GM18909 (cell line): ENCODE results near the gene FBXW11.

ENCODE experiments used
- ATAC-seq: cut with Tn5 transposase; IDR thresholded peaks from one replicate; pipeline ENCODE4 v1.9.1; 2021; ENCODE audit warnings: mild to moderate bottlenecking; ENCODE audit not compliant: unreplicated experiment, poor library complexity

FBXW11 gene

DNA sequence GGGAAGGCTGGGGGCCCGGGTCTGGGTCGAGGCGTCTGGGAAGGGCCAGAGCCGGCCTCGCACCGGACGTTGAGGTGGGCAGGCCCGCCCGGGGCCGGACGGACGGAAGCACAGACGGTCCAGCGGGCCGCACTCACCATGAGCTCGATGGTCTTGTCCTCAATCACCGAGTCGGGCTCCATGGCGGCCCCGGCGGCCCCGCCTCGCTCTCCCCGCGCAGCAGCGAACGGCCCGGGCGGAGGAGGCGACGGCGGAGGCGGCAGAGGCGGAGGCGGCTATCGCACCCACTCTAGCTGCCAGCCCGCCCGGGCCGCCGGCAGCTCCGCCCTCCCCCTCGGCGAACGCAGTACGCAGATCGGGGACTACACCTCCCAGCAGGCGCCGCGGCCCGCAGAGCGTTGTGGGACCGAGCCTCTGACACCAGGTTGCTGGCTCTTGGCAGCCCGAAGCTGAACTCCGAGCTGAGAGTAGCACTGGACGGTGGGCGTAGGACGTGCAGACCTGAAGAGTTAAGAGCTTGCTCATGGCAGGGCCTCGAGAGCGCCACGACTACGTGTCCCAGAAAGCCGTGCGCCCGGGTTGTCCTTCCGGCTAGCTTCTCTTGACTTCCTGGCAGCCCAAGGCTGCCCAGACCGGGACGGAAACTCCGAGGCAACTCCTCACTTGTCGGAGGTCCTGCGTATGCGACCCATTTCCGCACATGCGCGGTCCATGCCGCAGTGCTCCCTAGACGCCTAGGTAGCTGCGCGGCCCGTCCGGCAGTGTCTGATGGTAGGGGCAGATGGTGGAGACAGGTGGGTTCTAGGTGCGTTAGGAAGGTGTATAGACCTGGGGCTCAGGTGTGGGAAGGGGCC is at the start of gene FBXW11:
Gene FBXW11 (minus strand): TSS at position 318 of the 854 bp plus-strand sequence. CDS start 136 bp downstream, at position 182.
- ATAC-seq, result peak; percentile 82

DNA sequence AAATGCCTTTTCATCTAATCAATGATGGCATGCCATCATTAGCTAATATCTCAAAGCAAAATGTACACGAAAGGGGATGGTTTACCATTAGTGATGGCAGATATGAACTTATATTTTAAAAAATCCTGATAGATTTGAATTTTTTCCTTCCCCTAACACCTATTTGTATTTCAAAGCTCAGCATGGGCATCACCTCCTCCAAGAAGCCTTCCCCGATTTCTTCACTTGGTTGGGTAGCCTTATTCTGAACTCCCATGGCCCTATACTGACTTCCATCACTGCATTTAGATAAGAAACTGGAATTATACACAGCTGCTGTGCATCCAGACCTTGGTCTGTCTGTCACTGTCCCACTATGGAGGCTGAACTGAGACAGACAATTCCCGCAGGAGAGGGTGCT is 49.6 kb upstream of the FBXW11 start:
- no peak for ATAC-seq

- no peak for ATAC-seq
Observed at GRCh38 chr5:172055421-172055820, 49.0 kb upstream of the FBXW11 start.

DNA sequence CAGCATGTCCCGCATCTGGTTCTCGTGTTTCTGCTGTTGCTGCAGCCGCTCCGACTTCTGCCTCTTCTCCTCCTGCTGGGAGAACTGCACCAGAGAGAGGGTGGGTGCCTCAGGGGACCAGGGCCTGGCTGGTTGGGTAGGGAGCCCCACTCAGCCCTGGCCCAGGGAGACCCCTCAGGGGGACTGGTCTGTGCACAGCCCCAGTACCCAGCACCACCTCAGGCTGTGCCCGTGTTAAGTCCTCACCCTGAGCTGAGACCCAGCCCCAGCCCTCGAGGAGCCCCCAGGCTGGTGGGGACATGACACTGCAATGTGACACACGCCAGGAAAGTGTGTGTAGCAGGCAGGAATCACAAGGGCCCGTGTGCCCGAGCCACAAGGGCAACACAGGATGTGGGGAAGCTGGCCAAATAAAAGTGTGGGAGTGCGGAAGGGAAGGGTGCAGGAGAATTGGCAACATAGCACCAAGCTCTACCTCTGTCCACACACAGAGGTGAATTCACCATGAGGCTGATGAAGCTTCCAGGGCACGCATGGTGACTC is 48.2 kb upstream of the FBXW11 start:
- ATAC-seq, result no peak

DNA sequence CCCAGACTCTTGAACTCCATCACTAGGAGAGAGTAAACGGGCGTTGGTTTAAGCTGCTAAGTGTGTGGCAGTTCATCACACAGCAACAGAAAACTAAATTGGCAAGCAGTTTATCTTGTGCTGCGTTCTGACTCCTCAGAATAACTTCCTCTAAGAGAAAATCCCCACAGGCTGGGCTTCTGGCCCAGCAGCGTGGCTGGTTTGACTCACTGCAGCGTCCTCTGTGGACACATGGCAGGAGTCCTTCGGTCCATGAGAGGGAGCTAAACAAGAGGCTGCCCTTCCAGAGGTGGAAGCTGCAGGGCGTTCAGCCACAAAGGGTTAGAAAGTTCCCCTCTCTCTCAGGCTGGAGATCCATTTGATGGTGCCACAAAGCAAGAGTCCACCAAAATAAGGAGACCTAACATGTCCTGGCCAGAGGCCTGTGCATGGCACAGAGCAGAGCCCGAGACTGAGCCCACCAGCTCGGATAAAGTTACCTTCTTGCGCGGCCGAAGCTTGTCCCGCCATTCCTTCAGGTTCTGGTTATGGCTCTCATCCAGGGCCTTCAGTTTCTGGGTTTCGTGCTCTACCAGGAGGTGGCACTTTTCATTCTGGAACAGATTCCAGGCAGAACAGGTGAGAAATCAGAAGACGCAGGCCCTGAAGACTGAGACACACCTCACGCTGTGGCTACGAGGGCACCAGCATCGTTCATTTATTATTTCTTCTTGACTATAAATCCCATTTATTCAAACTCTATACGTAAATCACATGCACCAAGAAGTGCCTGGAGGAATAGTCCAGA is 46.2 kb upstream of the FBXW11 start:
- no peak for ATAC-seq

DNA sequence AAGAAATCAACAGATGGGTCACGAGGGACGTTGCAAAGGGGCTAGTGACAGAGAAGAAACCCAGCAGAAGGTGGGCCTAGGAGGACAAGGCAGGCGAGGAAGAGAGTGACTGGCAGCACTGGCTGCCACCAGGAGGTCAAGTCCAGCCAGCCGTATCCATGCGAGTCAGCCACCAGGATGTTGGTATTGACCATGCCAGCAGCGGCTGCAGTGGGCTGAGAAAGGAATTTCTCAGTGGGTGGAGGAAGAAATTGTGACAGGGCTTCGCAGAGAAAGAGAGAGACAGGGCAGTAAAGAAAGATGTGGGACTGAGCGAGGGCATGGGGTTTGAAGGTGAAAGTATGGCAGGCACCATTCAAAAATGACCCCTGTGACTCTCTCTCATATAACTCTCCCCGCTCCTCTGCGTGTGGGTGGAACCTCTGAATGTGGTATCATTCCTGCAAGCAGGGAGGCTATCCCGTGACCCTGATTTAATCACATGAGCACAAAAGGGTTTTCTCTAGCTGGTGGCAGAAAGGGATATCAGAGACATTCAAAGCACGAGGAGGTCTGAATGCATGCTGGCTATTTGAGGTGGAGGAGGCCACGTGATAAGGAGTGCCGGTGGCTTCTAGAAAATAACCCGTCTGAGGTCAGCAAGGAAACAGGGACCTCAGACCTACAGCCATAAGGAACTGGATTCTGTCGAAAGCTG is 45.4 kb upstream of the FBXW11 start:
- no peak for ATAC-seq

- ATAC-seq, result no peak
Observed at GRCh38 chr5:172050080-172050479, 43.6 kb upstream of the FBXW11 start.

GRCh38 chr5:172049226-172049796 is 42.9 kb upstream of the FBXW11 start:
- ATAC-seq, result no peak

DNA sequence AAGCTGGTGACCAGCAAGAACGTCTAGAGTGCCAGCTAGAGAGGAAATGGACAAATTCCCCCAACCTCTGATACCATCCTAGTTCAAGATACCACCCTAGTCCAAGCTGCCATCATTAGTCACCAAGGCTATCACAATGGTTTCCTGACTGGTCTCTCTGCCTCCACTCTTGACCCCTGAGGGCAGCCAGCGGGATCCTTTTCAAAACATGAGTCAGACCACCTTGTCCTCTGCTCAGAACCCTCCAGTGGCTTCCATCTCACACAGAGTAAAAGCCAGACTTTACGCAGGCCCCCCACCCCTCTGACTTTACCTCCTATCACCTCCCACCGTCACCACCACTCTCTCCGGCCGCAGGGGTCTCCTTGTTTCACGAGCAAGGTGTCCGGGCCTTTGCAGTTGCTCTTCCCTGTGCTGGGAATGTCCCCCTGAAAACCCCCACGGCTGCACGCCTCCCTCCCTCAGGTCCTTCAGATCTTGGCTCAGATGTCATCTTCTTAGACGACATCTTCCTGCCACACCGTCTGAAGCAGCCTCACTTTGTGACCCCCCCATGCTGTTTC is 42.2 kb upstream of the FBXW11 start:
- ATAC-seq, result no peak

DNA sequence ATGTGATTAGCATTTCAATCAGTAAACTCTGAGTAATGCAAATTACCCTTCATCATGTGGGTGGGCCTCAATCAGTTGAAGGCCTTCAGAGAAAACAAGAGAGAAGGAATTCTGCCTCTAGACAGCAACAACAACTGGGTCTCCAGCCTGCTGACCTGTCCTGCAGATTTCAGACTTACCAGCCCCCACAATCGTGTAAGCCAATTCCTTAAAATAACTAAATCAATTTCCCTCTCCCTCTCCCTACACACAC is 41.7 kb upstream of the FBXW11 start:
- no peak for ATAC-seq

GRCh38 chr5:172046593-172046992 is 40.2 kb upstream of the FBXW11 start:
- ATAC-seq, result no peak

- no peak for ATAC-seq
Observed at GRCh38 chr5:172045315-172045632, 38.8 kb upstream of the FBXW11 start.

DNA sequence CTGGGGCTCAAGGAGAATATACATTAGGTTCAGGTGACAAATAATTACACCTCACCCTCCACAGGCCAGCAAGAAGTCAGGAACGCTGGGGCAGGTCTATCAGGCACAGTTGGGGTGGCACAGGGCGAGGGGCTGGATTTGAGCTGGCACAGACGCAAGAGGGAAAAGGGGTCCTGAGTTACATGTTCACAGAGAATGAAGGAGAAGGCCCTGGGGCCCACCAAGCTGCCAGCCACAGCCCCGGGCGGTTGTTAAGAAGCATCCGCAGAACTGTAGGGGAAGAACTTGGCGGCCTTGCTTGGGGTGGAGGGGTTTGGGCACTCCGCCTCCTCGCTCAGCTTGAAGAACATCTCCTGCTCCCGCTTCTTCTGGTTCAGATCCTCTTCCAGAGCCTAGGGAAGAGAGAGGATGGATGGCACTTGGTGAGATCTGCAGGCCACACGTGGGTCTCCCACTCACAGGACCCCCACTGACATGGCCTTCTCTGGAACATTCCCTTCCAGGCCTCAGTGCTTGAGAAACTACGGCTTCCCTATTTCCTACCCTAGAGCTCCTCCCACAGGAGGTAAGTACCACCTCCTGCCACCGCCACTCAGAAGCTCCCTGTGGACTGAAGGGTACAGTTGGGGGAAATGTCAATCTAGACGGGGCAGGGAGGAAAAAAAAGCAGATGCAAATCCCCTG is 38.3 kb upstream of the FBXW11 start:
- no peak for ATAC-seq

GRCh38 chr5:172043865-172044264 is 37.4 kb upstream of the FBXW11 start:
- ATAC-seq, result no peak

- ATAC-seq, result no peak
Observed at GRCh38 chr5:172042183-172042582, 35.7 kb upstream of the FBXW11 start.

- ATAC-seq, result no peak
Observed at GRCh38 chr5:172038167-172038566, 31.7 kb upstream of the FBXW11 start.

GRCh38 chr5:172035049-172035448 is 28.6 kb upstream of the FBXW11 start:
- peak; percentile 68 for ATAC-seq

GRCh38 chr5:172031894-172032461 is 25.5 kb upstream of the FBXW11 start:
- ATAC-seq, result no peak

DNA sequence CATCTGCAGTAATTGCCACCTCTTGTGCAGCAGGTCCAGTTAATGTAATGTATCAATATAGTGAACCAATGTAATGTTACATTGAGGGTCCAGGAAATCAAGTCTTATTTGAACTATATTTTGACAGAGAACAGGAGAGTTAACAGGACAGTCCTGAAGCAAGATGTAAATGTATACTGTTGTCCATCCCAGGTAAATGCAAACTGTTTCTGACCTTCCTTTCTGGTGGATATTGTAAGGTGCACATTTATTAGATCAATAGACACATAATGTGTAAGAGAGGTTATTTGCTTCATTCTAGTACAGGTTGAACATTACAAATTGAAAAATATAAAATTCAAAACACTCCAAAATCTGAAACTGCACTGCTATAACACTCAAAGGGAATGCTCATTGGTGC is 23.4 kb upstream of the FBXW11 start:
- no peak for ATAC-seq

GRCh38 chr5:172028167-172028566 is 21.7 kb upstream of the FBXW11 start:
- ATAC-seq, result no peak
